Measurements from ENCODE around the gene DEDD.
A peak's percentile ranks its signal among the peaks of the same experiment; 100 is the strongest.

DEDD gene, protein sequence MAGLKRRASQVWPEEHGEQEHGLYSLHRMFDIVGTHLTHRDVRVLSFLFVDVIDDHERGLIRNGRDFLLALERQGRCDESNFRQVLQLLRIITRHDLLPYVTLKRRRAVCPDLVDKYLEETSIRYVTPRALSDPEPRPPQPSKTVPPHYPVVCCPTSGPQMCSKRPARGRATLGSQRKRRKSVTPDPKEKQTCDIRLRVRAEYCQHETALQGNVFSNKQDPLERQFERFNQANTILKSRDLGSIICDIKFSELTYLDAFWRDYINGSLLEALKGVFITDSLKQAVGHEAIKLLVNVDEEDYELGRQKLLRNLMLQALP

DNA sequence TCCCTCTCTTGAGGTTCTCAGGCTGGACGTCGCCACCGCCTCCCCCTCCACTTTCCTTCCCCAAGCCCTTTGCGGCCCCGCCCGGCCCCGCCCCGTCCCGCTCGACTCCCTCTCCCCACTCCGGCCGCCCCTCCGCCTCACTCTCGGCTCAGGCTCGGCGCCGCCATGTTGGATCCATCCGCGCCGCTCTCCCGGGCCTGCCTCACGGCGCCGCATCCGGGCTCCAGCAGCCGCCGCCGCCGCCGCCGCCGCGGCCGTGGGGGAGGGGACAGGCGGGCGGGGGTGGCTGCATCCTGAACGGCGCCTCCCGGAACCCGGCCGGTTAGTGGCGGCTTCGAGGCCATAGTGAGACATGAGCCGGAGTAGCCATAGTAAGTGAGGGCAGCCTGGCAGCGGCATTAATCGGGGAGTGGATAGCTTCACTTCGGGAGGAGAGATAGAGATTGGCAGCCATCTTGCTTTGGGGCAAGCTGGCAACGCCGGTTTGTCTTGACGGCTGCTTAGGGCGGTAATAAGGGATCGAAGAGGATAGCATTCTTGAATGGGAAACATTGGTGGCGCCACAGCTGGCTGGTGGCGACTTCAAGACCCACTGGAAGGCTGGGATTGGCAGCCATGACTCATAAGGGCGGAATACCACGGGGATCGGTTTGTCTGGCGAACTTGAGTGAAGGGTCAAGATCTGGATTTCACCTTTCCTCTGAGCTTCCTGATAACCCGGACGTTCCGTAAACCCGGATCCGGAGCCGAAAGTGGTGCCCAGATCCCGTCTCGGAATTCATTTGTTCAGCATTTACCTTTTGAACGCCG lies at the start of gene DEDD:
TSS of gene DEDD (minus strand) at position 258 of the 810 bp plus-strand sequence. CDS start 8,205 bp downstream, outside the sequence.
- DNase-seq (ENCODE audit: low read depth) = peak; percentile 98
- TF ChIP-seq, protein P1, sequence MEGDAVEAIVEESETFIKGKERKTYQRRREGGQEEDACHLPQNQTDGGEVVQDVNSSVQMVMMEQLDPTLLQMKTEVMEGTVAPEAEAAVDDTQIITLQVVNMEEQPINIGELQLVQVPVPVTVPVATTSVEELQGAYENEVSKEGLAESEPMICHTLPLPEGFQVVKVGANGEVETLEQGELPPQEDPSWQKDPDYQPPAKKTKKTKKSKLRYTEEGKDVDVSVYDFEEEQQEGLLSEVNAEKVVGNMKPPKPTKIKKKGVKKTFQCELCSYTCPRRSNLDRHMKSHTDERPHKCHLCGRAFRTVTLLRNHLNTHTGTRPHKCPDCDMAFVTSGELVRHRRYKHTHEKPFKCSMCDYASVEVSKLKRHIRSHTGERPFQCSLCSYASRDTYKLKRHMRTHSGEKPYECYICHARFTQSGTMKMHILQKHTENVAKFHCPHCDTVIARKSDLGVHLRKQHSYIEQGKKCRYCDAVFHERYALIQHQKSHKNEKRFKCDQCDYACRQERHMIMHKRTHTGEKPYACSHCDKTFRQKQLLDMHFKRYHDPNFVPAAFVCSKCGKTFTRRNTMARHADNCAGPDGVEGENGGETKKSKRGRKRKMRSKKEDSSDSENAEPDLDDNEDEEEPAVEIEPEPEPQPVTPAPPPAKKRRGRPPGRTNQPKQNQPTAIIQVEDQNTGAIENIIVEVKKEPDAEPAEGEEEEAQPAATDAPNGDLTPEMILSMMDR (conservative IDR thresholded peaks at IDR 0.05; ENCODE audit: low read length) = peak; percentile 18
- H3K4me3 ChIP-seq (ENCODE audit: low read length) = peak within 1 kb of the TSS; percentile 97

- peak; percentile 71 for DNase-seq (ENCODE audit: low read depth)
- TF ChIP-seq, protein P1 (conservative IDR thresholded peaks at IDR 0.05; ENCODE audit: low read length) = no peak
- H3K4me3 ChIP-seq (ENCODE audit: low read length) = no peak overlapping the region
Observed at GRCh38 chr1:161182214-161182613, 49.7 kb upstream of the DEDD start.

DNA sequence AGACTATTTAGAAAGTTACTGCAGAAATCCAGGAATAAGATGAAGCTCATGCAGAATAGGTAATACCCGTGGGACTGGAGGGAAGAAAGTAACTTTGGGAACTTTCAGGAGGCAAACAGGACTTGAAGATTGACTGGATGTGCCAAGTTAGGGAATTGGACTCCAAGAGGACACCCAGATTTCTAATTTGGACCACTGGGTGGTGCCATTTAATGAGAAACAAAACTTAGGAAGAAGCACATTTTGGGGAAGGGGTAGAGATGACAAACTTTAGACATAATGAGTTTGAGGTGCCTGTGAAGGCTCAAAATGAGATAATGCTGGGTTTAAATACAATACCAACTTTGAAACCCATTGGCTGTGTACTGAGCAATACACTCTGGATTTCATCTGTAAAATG lies 48.2 kb upstream of the DEDD start:
- DNase-seq (ENCODE audit: low read depth) = no peak
- no peak overlapping the region for H3K4me3 ChIP-seq (ENCODE audit: low read length)
- TF ChIP-seq, protein P1 (conservative IDR thresholded peaks at IDR 0.05; ENCODE audit: low read length) = peak; percentile 54

DNA sequence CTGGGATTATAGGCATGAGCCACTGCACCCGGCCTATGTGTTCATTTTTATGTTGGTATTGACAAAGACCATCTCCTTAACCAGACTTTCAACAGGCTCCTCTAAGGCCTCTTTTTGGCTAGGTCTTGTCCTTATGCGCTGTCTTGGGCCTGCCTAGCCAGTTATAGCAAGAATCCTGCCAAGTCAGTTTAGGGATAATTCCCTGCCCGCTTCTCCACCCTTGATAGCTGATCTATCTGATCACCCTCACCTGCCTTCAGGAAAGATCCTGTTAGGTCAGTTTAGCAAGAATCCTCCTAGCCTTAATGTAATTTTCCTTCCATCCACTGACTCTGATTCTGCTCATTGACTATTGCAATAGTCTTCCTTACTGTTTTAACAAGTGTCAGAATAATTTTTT lies 47.2 kb upstream of the DEDD start:
- H3K4me3 ChIP-seq (ENCODE audit: low read length) = no peak overlapping the region
- TF ChIP-seq, protein P1 (conservative IDR thresholded peaks at IDR 0.05; ENCODE audit: low read length) = no peak
- no peak for DNase-seq (ENCODE audit: low read depth)

DNA sequence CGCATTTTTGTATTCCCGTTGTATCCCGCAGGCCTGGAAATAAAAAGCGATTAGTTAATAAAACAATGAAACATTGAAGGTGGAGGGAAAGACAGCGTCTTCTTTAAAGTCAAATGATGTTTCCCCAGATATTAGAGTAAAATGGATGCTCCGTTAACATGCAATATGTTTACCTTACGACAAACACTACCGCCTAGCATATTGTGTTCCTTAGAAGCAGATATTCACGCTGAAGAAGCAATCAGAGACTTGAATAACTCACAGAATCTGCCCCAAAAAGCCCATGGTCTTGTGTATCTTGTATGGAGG lies 45.4 kb upstream of the DEDD start:
- H3K4me3 ChIP-seq (ENCODE audit: low read length) = peak overlapping the region; percentile 98
- TF ChIP-seq, protein P1 (conservative IDR thresholded peaks at IDR 0.05; ENCODE audit: low read length) = no peak
- DNase-seq (ENCODE audit: low read depth) = no peak

- peak; percentile 61 for DNase-seq (ENCODE audit: low read depth)
- peak within 1 kb of the TSS; percentile 98 for H3K4me3 ChIP-seq (ENCODE audit: low read length)
- TF ChIP-seq, protein P1 (conservative IDR thresholded peaks at IDR 0.05; ENCODE audit: low read length) = 0 out of 2 replicates have a peak, but pooled peaks have one; percentile 5
Observed at GRCh38 chr1:161177112-161177935, 44.9 kb upstream of the DEDD start, which contains the start of gene B4GALT3. Gene B4GALT3 (minus strand): TSS chr1:161177507. CDS start chr1:161176060, 1,447 bp downstream.
